Adrenal gland (tissue), 12 donors: ENCODE results near the gene SPRY2. TPM values are rescaled to one million over a fixed set of nuclear protein-coding genes. Genes with fewer than 3 reads are reported as not detected.
"Not testable (repeated sequence)": the region's sequence is repeated elsewhere in the genome, so short reads cannot be mapped to it uniquely, and the experiment has no call there.

Experiments
- DNase-seq, 7 donors: peaks; one replicate each; pipeline ENCODE4 v3.0.0-alpha.2; 2019 to 2020
- H3K27ac ChIP-seq, 5 donors: fragments of 200-600 bp; sonication (generic) in 4 of 5; 1 replicate in 3 of 5; 2 replicates in 2 of 5; pipeline versions ENCODE4 v1.5.1 to v1.8.0; 2016 to 2020; ENCODE audit warnings: mild to moderate bottlenecking in 1 of 5
- H3K27me3 ChIP-seq: fragments of 200-600 bp; 2 replicates; pipeline ENCODE4 v1.8.0; 2021
- H3K36me3 ChIP-seq, 2 donors: fragments of 200-600 bp; replicated peaks in 1 of 2; 1 replicate in 1 of 2; 2 replicates in 1 of 2; pipeline versions ENCODE4 v1.5.1 to v1.8.0; 2018 to 2022
- H3K4me1 ChIP-seq, 2 donors: fragments of 200-600 bp; replicated peaks in 1 of 2; 1 replicate in 1 of 2; 2 replicates in 1 of 2; pipeline versions ENCODE4 v1.5.1 to v1.8.0; 2018 to 2021
- H3K4me3 ChIP-seq, 4 donors: fragments of 200-600 bp; sonication (generic) in 3 of 4; one replicate each; pipeline ENCODE4 v1.5.1; 2016 to 2018
- H3K9me3 ChIP-seq, 3 donors: fragments of 200-600 bp; sonication (generic) in 1 of 3; replicated peaks in 1 of 3; 1 replicate in 2 of 3; 2 replicates in 1 of 3; pipeline versions ENCODE4 v1.5.1 to v1.8.0; 2016 to 2021
- CTCF ChIP-seq, 6 experiments: fragments of 450-650 bp in 4 of 6; fragments of 200-600 bp in 2 of 6; sonication (generic) in 1 of 6; IDR thresholded peaks; 1 replicate in 5 of 6; 2 replicates in 1 of 6; pipeline versions ENCODE4 v1.5.1 to v1.8.0; 2016 to 2021; ENCODE audit warnings: antibody characterized with exemption in 6 of 6, mild to moderate bottlenecking in 2 of 6, moderate library complexity in 1 of 6
- POLR2A ChIP-seq, 2 donors: fragments of 450-650 bp; IDR thresholded peaks; one replicate each; pipeline ENCODE4 v1.6.1; 2017; ENCODE audit warnings: antibody characterized with exemption in 2 of 2, mild to moderate bottlenecking in 2 of 2, moderate library complexity in 1 of 2
- WGBS, 4 donors: extraction: QIAGEN DNeasy Blood & Tissue Kit in 2 of 4; methylation state at CpG; one replicate each; pipeline versions ENCODE4 v1.1.5 to v1.1.7; 2013 to 2017; 5-methylcytosine and 5-hydroxymethylcytosine counted together
- intact Hi-C, 2 donors: fragments of 100-400 bp; cut with DNase I; formaldehyde crosslinking; loops; one replicate each; pipeline versions ENCODE4 v1.14.1 to v1.15.0; 2022 to 2023
- polyA plus RNA-seq, 3 donors: library from polyadenylated mRNA; stranded (reverse); fragments of 200-250 nt in 2 of 3; fragments of 350-450 nt in 1 of 3; fragmentation: Illumina TruSeq in 1 of 3; extraction: RNeasy Lipid Tissue Mini Kit (QIAGEN cat#74804) in 1 of 3; gene quantifications; one replicate each; pipeline ENCODE4 v1.2.3, GENCODE V29; 2013 to 2014
- total RNA-seq, 9 donors: library from RNA; depleted of rRNA in 4 of 9; stranded (reverse); fragments of >200 nt in 4 of 9; fragments of 120-200 nt in 1 of 9; fragmentation: NEBNext Ultra II Directional in 1 of 9; extraction: Animal tissue kit (Norgen Biotek cat#: 25700) in 1 of 9; gene quantifications; one replicate each; pipeline versions ENCODE4 v1.1.0 to v1.2.4, GENCODE V29; 2013 to 2023
- donor health status: healthy with polysubstance abuse.
- donor health status: Bipolar disorder and iron deficiency.
- donor health status: DM: yes; HTN: yes; CAD: no.
- donor health status: DM: no; HTN: no; CAD: no.
- donor health status: DM: no; HTN: no; CAD: no.
- donor health status: DM: yes; HTN: yes; CAD: no.

The SPRY2 gene
- total and polyA plus RNA-seq, 12 donors, result 10.9 to 36.7 (median 22.1) TPM

- no peak overlapping the region for H3K4me3 ChIP-seq
- WGBS, 4 donors, result 54 to 72% (median 62%) methylated on average over 8 of the region's 8 CpGs
- DNase-seq, result peak in 1 of 7 donors; percentile 35
- peaks cover 4 to 14% of the 10 kb centered on the region in 2 donors for H3K4me1 ChIP-seq
- no peaks in the 10 kb centered on the region for H3K9me3 ChIP-seq
- intact Hi-C loops, result no loop called here
- TF ChIP-seq CTCF (IDR thresholded peaks at IDR 0.05) (no peak), POLR2A (IDR thresholded peaks at IDR 0.05) (no peak)
- H3K27me3 ChIP-seq, result no peaks in the 10 kb centered on the region
- H3K27ac ChIP-seq, result no peak overlapping the region
- no peaks in the 10 kb centered on the region for H3K36me3 ChIP-seq
Measured at GRCh38 chr13:80345771-80346510, 5.0 kb upstream of the SPRY2 start.

- H3K27ac ChIP-seq, H3K27me3 ChIP-seq, H3K4me3 ChIP-seq, intact Hi-C loops, DNase-seq, H3K36me3 ChIP-seq, H3K9me3 ChIP-seq: not testable (repeated sequence)
- H3K4me1 ChIP-seq, result peaks cover 4 to 14% of the 10 kb centered on the region in 2 donors
- 94 to 99% (median 98%) methylated on average over 11 of the region's 11 CpGs for WGBS, 4 donors
Measured at GRCh38 chr13:80344032-80344431, 3.1 kb upstream of the SPRY2 start.

- Histone ChIP-seq H3K27ac (peak overlapping the region; percentile 72 to 99 (median 96)), H3K36me3 (no peaks in the 10 kb centered on the region), H3K4me3 (peak overlapping the region in 2 of 4 donors; percentile 44 to 74), H3K4me1 (peaks cover 4 to 16% of the 10 kb centered on the region in 2 donors), H3K9me3 (no peaks in the 10 kb centered on the region), H3K27me3 (no peaks in the 10 kb centered on the region)
- intact Hi-C loops, result no loop called here
- WGBS, 4 donors, result 3 to 9% (median 6%) methylated on average over 31 to 61 of the region's 61 CpGs
- DNase-seq, result peak; percentile 79 to 90 (median 85)
- peak; percentile 17 to 76 for TF ChIP-seq POLR2A (IDR thresholded peaks at IDR 0.05)
- TF ChIP-seq CTCF (IDR thresholded peaks at IDR 0.05), result peak; percentile 81 to 99 (median 96)
Measured at GRCh38 chr13:80342471-80343371, 1.8 kb upstream of the SPRY2 start.

DNA sequence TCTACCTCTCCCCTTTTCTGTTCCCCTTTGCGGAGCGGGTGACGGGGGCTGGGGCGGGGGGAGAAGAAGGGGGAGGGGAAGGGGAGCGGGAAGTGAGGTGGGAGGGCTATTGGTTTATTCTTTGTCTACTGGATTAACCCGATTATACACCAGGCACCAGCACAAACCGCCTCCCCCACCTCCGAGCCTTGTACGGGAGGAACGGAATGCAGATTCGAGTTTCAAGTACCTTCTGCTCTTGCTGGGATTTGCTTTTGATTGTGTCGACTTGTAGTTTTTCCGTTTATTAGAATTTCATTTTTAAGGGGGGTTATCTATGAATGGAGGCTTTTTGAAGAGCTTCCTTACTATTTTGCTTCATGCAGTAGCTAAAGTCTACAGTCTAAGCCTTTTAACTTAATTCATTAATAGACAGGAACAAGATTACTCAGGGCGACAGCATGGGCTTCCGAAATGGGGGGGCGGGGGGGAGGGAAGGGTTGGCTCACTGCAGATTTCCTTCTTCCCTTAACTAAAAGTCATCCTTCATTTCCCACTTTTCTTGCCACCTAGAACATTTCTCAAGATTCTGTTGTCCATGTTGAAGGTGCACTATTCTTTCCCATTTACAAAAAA lies 937 bp upstream of the SPRY2 start:
- peaks cover 4 to 24% of the 10 kb centered on the region in 2 donors for H3K4me1 ChIP-seq
- TF ChIP-seq CTCF (IDR thresholded peaks at IDR 0.05) (no peak), POLR2A (IDR thresholded peaks at IDR 0.05) (no peak)
- H3K9me3 ChIP-seq, result no peaks in the 10 kb centered on the region
- H3K27me3 ChIP-seq, result no peaks in the 10 kb centered on the region
- H3K36me3 ChIP-seq, result peaks cover 0 to 8% of the 10 kb centered on the region in 2 donors
- intact Hi-C loops, result no loop called here
- H3K27ac ChIP-seq, result peak overlapping the region; percentile 83 to 99 (median 96)
- WGBS, 4 donors, result 0 to 1% (median 1%) methylated on average over 13 to 16 of the region's 16 CpGs
- H3K4me3 ChIP-seq, result peak overlapping the region in 3 of 4 donors; percentile 26 to 74 (median 44)
- peak; percentile 36 to 71 (median 55) for DNase-seq
